ENCODE data around the gene TUFM. TPM values are rescaled to one million over a fixed set of nuclear protein-coding genes. Genes with fewer than 3 reads are reported as not detected.
"Not testable (repeated sequence)": the region's sequence is repeated elsewhere in the genome, so short reads cannot be mapped to it uniquely, and the experiment has no call there.

Gene TUFM
- polyA plus RNA-seq (ENCODE audit: insufficient read length in 3 of 3) = 100 to 1,000 TPM; 196 to 229 (median 212) TPM
- long read RNA-seq, donor 1, transcript TUFM-201 (10 exons, 2,071 nt) = major isoform, 44 of 57 reads
- long read RNA-seq, donor 1, transcript TUFM-204 (3 exons, 814 nt) = minor isoform, 7 of 57 reads
- long read RNA-seq, donor 1, partial matches to known transcripts = 6 of 57 reads
- long read RNA-seq, donor 1, other reads (novel, unspliced or antisense) = 0 of 57 reads
- long read RNA-seq, donor 2, transcript TUFM-201 (10 exons, 2,071 nt) = major isoform, 50 of 70 reads
- long read RNA-seq, donor 2, transcript TUFM-204 (3 exons, 814 nt) = minor isoform, 6 of 70 reads
- long read RNA-seq, donor 2, partial matches to known transcripts = 14 of 70 reads
- long read RNA-seq, donor 2, other reads (novel, unspliced or antisense) = 0 of 70 reads
- long read RNA-seq, donor 3, transcript TUFM-204 (3 exons, 814 nt) = minor isoform, 8 of 121 reads
- long read RNA-seq, donor 3, transcript TUFM-201 (10 exons, 2,071 nt) = major isoform, 108 of 121 reads
- long read RNA-seq, donor 3, partial matches to known transcripts = 0 of 121 reads
- long read RNA-seq, donor 3, other reads (novel, unspliced or antisense) = 5 of 121 reads
- long read RNA-seq, donor 4, transcript TUFM-201 (10 exons, 2,071 nt) = major isoform, 55 of 59 reads
- long read RNA-seq, donor 4, partial matches to known transcripts = 0 of 59 reads
- long read RNA-seq, donor 4, other reads (novel, unspliced or antisense) = 0 of 59 reads
- long read RNA-seq, donor 5 = 0 reads
- long read RNA-seq, donor 6, transcript TUFM-201 (10 exons, 2,071 nt) = major isoform, 71 of 127 reads
- long read RNA-seq, donor 6, transcript TUFM-204 (3 exons, 814 nt) = minor isoform, 8 of 127 reads
- long read RNA-seq, donor 6, partial matches to known transcripts = 47 of 127 reads
- long read RNA-seq, donor 6, other reads (novel, unspliced or antisense) = 0 of 127 reads
- long read RNA-seq, donor 7, transcript TUFM-201 (10 exons, 2,071 nt) = major isoform, 80 of 97 reads
- long read RNA-seq, donor 7, transcript TUFM-204 (3 exons, 814 nt) = minor isoform, 7 of 97 reads
- long read RNA-seq, donor 7, partial matches to known transcripts = 5 of 97 reads
- long read RNA-seq, donor 7, other reads (novel, unspliced or antisense) = 5 of 97 reads
- long read RNA-seq, donor 8 = 0 reads
- long read RNA-seq, donor 9, transcript TUFM-201 (10 exons, 2,071 nt) = major isoform, 64 of 65 reads
- long read RNA-seq, donor 9, partial matches to known transcripts = 0 of 65 reads
- long read RNA-seq, donor 9, other reads (novel, unspliced or antisense) = 0 of 65 reads
- long read RNA-seq, donor 10, transcript TUFM-201 (10 exons, 2,071 nt) = major isoform, 85 of 98 reads
- long read RNA-seq, donor 10, partial matches to known transcripts = 10 of 98 reads
- long read RNA-seq, donor 10, other reads (novel, unspliced or antisense) = 0 of 98 reads
- long read RNA-seq, donor 11, transcript TUFM-201 (10 exons, 2,071 nt) = major isoform, 61 of 63 reads
- long read RNA-seq, donor 11, partial matches to known transcripts = 0 of 63 reads
- long read RNA-seq, donor 11, other reads (novel, unspliced or antisense) = 0 of 63 reads
- long read RNA-seq, donor 12, transcript TUFM-201 (10 exons, 2,071 nt) = major isoform, 35 of 50 reads
- long read RNA-seq, donor 12, partial matches to known transcripts = 11 of 50 reads
- long read RNA-seq, donor 12, other reads (novel, unspliced or antisense) = 0 of 50 reads
- long read RNA-seq, donor 13 = 0 reads
- long read RNA-seq, donor 14, transcript TUFM-201 (10 exons, 2,071 nt) = major isoform, 80 of 88 reads
- long read RNA-seq, donor 14, partial matches to known transcripts = 7 of 88 reads
- long read RNA-seq, donor 14, other reads (novel, unspliced or antisense) = 0 of 88 reads
- long read RNA-seq, donor 15, transcript TUFM-201 (10 exons, 2,071 nt) = major isoform, 38 of 38 reads
- long read RNA-seq, donor 15, partial matches to known transcripts = 0 of 38 reads
- long read RNA-seq, donor 15, other reads (novel, unspliced or antisense) = 0 of 38 reads
- long read RNA-seq, donor 16, transcript TUFM-204 (3 exons, 814 nt) = minor isoform, 10 of 340 reads
- long read RNA-seq, donor 16, transcript TUFM-201 (10 exons, 2,071 nt) = major isoform, 177 of 340 reads
- long read RNA-seq, donor 16, partial matches to known transcripts = 139 of 340 reads
- long read RNA-seq, donor 16, other reads (novel, unspliced or antisense) = 14 of 340 reads

DNA sequence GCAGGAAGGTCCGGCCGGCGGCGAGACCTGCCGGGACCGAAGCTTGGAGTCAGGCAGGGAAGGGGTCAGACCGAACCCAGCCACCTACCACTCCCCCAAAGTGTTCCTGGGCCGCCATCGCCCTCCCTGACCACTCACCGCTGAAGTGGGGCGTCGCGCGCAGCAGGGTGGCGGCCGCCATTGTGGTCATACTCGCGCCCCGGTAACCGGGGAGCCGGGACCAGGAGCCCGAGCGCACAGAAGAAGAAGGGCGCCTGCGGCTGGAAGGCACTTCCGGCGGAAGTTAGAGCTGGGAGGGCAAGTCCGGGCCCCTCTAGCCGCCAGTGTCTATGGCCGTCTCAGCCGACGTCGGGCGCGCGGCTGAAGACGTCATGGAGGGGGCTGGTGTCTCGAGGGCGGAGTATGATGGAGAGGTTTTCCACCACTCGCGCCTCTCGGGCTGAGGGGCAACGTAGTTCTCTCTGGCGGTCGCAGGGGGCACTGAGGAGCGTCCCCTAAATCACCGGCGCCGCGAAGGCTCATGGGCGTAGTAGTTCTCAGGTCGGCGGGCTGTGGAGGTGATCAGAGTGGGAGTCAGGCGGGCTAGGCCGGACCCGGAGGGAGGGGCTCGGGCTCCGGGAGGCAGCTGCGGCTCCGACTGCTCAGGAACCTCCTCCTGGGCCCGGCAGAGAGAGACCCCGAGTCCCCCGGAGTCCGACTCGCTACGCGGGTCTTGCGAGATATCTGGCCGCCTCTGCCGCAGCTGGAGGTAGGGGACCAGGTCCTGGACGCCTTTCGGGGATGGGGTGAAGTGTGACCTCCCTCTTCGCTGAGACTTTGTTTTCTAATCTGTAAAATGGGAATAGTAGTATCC lies at the start of gene TUFM:
Gene TUFM, minus strand, starts transcription at position 269 of the 853 bp plus-strand sequence. Its CDS starts 79 bp downstream, at position 190.
- DNase-seq (ENCODE audit: extremely low read depth in 1 of 11, low read depth in 9 of 11, low spot score in 4 of 11) = peak; percentile 93 to 98 (median 97)

DNA sequence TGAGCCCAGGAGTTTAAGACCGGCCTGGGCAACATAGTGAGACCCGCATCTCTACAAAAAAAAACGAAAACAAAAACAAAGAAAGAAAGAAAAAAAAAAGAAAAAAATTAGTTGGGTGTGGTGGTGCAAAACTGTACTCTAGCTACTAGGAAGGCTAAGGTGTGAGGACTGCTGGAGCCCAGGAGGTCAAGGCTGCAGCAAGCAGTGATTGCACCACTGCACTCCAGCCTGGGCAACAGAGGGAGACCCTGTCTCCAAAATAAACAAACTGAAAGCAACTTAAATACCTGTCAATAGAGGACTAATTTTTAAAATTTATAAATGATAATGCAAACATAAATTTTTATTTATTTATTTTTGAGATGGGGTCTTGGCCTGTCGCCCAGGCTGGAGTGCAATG lies 49.5 kb upstream of the TUFM start:
- no peak for DNase-seq (ENCODE audit: extremely low read depth in 1 of 11, low read depth in 9 of 11, low spot score in 4 of 11)

DNA sequence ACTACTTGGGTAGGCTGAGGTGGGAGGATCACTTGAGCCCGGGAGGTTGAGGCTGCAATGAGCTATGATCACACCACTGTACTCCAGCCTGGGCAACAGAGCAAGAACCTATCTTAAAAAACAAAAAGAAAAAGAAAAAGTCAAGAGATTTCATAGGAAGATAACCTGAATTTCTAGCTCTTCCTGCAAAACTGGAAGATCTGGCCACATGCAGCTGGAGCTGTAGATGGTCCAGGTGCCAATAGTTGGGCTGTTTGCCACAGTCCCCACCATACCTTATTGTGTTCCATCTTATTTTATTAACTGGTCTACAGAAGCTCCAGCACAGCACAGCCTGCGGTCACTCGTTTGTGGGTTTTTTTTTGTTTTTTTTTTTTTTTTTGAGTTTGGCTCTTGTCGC lies 47.1 kb upstream of the TUFM start:
- no peak for DNase-seq (ENCODE audit: extremely low read depth in 1 of 11, low read depth in 9 of 11, low spot score in 4 of 11)

DNA sequence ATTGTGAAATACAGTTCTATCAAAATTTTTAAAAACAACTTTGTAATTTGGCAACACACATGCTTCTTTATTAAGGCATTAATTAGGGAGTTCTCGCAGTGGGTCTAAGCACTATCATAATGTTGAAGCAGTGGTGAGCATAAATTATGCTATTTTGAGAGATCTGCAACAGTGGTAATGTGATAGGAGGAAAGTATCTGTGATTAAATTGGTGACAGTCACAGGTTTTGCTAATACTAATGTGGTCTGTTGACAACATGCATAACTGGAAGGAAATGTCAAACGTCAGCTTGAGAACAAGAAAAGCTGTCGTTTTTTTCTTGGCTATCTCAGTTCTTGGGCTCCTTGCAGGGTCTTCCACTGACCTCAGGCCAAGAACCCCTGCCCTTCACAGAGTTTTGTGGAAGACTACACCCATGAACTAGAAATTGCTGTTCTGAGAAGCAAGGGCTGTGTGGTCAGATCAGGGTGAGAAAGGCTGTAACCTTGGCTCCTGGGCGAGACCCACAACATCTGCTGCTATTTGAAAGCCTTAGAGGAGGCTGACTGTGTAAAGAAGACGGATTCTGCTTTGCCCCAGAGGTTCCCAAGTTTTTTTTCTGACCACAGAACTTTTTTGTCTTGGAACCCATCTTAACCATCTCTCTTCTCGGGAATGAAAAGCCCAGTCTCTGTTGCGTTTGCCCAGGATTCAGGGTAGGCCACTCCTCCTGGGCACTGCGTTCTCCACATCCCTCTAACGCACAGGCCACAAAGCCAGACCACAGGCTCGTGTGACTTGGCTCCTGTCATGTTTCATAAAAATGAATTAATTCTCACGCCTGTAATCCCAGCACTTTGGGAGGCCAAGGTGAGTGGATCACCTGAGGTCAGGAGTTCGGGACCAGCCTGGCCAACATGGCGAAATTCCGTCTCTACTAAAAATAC lies 46.1 kb upstream of the TUFM start:
- DNase-seq (ENCODE audit: extremely low read depth in 1 of 11, low read depth in 9 of 11, low spot score in 4 of 11) = no peak

DNA sequence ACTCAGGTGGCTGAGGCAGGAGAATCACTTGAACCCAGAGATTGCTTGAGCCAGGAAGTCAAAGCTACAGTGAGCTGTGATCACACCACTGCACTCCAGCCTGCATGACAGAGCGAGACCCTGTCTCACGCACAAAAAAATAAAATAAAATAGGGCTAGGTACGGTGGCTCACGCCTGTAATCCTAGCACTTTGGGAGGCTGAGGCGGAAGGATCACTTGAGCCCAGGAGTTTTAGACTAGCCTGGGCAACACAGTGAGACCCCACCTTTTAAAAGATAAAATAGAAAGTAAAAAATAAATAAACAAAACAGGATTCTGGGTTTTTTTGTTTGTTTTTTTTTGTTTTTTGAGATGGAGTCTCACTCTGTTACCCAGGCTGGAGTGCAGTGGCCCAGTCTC lies 44.2 kb upstream of the TUFM start:
- DNase-seq (ENCODE audit: extremely low read depth in 1 of 11, low read depth in 9 of 11, low spot score in 4 of 11) = not testable (repeated sequence)

DNA sequence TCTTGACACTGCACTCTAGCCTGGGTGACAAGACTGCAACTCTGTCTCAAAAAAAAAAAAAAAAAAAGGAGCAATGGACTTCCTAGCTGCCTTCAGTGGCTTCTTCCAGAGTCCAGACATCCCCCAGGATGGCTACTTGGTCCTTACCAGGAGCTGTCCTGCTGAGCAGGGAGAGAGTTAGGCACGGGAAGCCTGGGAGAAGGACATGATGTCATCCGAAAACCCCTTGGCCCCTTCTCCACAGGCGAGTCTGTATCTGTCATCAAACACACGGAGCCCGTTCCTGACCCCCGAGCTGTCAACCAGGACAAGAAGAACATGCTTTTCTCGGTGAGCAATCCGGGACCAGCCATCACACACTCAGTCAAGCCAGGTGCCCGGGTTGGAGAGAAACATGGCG lies 40.8 kb upstream of the TUFM start:
- DNase-seq (ENCODE audit: extremely low read depth in 1 of 11, low read depth in 9 of 11, low spot score in 4 of 11) = no peak

DNA sequence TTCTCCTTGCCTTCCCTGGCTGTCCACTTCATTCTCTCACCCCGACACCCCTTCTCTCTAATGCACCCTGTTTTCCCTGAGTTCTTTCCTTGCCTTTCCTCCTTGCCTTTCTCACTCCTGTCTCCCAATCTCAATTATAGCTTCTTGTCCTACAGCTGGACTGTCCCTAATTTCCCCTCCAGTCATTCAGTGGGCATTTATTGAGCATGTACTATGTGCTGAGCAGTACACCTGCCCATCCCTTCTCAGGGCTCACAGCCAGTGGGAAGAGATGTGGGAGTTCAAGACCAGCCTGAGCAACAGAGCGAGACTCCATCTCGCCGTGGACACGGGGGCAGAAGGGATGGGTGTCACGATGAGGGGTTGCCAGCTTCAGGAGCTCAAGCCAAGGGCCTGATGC lies 37.9 kb upstream of the TUFM start:
- DNase-seq (ENCODE audit: extremely low read depth in 1 of 11, low read depth in 9 of 11, low spot score in 4 of 11) = no peak

DNA sequence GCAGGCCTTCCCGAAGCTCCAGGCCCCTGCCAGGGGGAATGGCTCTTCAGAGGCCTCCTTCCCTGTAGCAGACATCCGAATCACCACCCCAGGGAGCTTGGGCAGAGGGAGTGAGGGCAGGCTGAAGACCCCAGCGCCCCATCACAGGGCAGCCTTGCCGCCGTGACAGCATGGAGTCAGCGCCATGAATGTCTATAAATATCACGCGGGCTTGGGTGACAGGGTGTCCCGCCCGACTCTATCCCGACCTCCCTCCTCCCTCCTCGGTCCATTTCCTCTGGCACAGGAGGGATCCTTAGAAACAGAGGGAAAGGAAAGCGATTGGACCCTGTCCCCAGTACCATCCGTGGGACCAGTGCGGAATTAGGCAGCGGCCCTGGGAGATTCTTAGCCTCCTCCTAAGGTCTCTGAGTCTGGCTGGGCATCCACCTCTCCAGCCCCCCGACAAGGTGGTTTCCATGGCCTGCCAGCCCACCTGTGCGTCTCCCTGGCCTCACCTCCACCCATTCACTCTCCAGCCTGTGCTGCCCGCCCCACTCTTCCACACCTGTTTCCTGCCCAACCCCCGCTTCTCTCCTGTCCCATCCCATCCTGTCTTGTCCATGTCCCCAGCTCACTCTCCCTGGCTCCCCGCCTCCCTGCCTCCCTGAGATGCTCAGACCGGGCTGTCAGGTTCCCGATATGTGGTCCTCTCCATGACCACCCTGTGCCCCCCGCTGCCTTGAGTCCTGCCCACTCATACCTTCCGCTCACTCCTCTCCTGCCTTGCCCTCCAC lies 37.3 kb upstream of the TUFM start:
- no peak for DNase-seq (ENCODE audit: extremely low read depth in 1 of 11, low read depth in 9 of 11, low spot score in 4 of 11)

DNA sequence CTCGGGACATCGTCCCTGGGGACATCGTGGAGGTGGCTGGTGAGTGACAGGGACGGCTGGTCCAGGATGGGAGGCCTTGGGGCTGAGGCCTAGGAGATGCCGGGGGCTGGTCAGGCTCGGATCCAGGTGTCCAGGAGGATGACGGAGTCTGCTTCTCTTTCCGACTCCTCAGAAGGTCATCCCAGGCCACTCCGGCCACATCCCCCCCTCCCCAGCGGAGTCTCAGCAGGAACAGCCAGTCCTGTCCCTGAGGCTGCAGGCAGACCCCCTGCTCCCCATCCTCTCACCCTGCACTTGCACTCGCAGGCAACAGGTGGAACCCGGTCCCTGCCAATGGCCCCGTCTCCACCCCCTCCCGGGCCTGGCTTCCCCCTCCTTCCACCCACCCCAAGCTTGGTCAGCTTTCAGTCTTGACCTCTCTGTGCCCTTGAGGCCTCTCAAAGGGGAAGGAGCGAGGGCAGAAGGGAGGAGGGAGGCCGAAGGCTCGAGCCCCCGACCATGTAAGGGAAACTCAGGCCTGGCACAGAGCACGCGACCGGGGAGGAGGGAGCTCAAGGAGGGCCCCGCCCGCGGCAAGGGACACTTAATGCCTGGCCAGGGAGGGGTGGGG lies 36.5 kb upstream of the TUFM start:
- DNase-seq (ENCODE audit: extremely low read depth in 1 of 11, low read depth in 9 of 11, low spot score in 4 of 11) = peak in 6 of 11 donors; percentile 40 to 64 (median 48)

DNA sequence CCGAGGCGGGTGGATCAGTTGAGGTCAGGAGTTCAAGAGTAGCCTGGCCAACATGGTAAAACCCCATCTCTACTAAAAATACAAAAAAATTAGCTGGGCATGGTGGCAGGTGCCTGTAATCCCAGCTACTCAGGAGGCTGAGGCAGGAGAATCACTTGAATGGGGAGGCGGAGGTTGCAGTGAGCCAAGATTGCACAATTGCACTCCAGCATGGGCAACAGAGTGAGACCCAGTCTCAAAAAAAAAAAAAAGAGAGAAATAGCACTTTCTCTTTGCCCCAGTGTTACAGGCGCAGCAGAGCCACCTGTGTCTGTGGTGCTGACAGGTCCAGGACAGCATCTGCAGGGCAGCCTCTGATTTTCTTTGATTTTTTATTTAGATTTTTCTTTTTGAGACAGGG lies 35.4 kb upstream of the TUFM start:
- DNase-seq (ENCODE audit: extremely low read depth in 1 of 11, low read depth in 9 of 11, low spot score in 4 of 11) = not testable (repeated sequence)

DNA sequence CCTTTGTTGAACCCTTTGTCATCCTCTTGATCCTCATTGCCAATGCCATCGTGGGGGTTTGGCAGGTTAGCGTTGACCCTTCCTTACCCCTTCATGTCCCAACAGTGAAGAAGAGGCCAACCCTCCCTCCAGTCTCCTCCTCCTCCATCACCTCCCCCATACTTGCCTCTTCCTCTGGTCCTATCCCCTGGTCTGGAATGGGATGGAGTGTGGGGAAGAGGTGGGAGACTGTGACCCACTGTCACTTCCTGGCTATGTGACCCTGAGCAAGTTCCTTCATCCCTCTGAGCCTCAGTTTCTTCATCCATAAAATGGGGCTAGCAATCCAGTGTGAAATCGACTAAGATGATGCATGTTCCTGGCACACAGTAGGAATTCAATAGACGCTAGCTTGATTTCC lies 34.8 kb upstream of the TUFM start:
- no peak for DNase-seq (ENCODE audit: extremely low read depth in 1 of 11, low read depth in 9 of 11, low spot score in 4 of 11)

DNA sequence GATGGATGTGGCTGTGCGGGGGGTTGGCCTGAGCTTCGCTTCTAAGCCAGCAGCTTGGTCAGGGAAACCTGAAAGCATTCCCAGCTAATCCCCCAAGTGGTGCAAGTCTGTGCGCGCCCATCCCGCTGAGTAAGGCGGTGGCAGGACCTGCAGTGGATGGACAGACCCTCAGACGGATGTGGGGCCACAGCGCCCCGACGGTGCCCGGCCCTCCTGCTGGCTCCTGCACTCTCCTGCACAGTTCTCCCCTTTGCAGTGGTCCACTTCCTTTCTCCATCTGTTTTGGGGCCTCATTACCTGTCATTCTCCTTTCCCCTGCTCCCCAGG lies 34.4 kb upstream of the TUFM start:
- no peak for DNase-seq (ENCODE audit: extremely low read depth in 1 of 11, low read depth in 9 of 11, low spot score in 4 of 11)

DNA sequence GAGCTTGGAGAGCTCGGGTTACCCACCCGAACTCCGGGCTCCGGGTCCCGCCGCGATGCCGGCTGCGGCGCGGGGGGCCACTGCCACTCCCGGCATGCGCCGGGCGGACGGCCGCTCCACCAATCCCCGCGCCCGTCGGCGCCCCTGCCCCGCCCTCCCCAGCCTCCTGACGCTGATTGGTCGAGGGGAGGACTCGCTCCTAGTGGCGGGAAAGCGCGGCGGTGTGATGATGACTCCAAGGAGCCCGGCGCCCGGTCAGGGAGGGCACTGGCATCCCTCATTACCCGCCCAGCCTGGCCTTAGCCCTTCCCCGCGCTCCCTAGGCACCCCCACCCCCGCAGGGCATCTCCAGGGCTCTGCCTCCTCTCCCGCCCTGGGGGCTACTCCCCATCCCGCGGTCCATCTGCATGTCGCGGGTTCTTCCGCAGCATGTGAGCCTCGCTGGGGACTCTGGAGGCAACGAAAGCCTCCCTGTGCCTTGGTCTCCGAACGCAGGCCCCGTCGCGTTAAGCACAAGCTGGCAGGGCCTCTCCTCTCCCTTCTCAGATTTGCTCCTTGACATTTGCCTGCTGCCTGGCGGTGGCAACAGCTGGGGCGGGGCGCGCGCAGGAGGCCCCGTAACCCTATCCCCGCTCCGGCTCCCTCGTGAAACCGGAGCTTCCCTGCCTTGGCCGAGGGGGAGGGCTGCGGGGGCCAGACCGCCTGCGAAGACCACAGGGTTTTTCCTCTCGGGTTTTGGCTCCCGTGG lies 33.9 kb upstream of the TUFM start:
- peak; percentile 62 to 87 (median 79) for DNase-seq (ENCODE audit: extremely low read depth in 1 of 11, low read depth in 9 of 11, low spot score in 4 of 11)
